ENCODE measurements around the gene ZNFX1. TPM values are rescaled to one million over a fixed set of nuclear protein-coding genes. Genes with fewer than 3 reads are reported as not detected.

ZNFX1 gene
- total RNA-seq, 3 donors from 2014 or later (not counting 1 experiment from before 2014, with no cell fraction given), result 55.8 to 58.5 (median 57.8) TPM

- Histone ChIP-seq H3K36me3 (ENCODE audit: control insufficient read depth, insufficient read depth, low read length) (peaks cover 83% of the 10 kb centered on the region), H3K27me3 (ENCODE audit: control insufficient read depth, insufficient read depth, low read length) (no peaks in the 10 kb centered on the region), H3K4me1 (ENCODE audit: control insufficient read depth, insufficient read depth, low read length) (no peaks in the 10 kb centered on the region), H3K4me3 (ENCODE audit: low read length) (no peak overlapping the region), H3K27ac (ENCODE audit: low read length) (no peak overlapping the region), H3K9me3 (ENCODE audit: control insufficient read depth, insufficient read depth, low read length) (no peaks in the 10 kb centered on the region)
- Mint-ChIP-seq H3K27me3 (ENCODE audit: low read depth in 2 of 2) (no peaks in the 10 kb centered on the region), H3K4me3 (no peak overlapping the region), H3K9me3 (no peaks in the 10 kb centered on the region), H3K4me1 (no peaks in the 10 kb centered on the region), H3K36me3 (peaks cover 40% of the 10 kb centered on the region), H3K27ac (peak overlapping the region in 1 of 2 donors; percentile 36)
- ATAC-seq, result no peak
- intact Hi-C loops (cut with micrococcal nuclease), result no loop called here
- DNase-seq, result no peak
- 93% methylated on average over 5 of the region's 6 CpGs for WGBS (ENCODE audit: insufficient coverage)
- no peak for TF ChIP-seq CTCF (IDR thresholded peaks at IDR 0.05)
Measured at GRCh38 chr20:49256261-49256660, 21.6 kb downstream of the ZNFX1 start.

GRCh38 chr20:49252556-49253350, 25.1 kb downstream of the ZNFX1 start:
- no peaks in the 10 kb centered on the region for H3K4me1 ChIP-seq (ENCODE audit: control insufficient read depth, insufficient read depth, low read length)
- Mint-ChIP-seq H3K4me1 (peaks cover 0 to 4% of the 10 kb centered on the region in 2 donors), H3K36me3 (peaks cover 36% of the 10 kb centered on the region), H3K9me3 (no peaks in the 10 kb centered on the region), H3K4me3 (no peak overlapping the region), H3K27ac (no peak overlapping the region), H3K27me3 (ENCODE audit: low read depth in 2 of 2) (no peaks in the 10 kb centered on the region)
- H3K36me3 ChIP-seq (ENCODE audit: control insufficient read depth, insufficient read depth, low read length), result peaks cover 87% of the 10 kb centered on the region
- H3K27ac ChIP-seq (ENCODE audit: low read length), result no peak overlapping the region
- TF ChIP-seq CTCF (IDR thresholded peaks at IDR 0.05), result no peak
- 94% methylated on average over 5 of the region's 6 CpGs for WGBS (ENCODE audit: insufficient coverage)
- no peaks in the 10 kb centered on the region for H3K27me3 ChIP-seq (ENCODE audit: control insufficient read depth, insufficient read depth, low read length)
- H3K4me3 ChIP-seq (ENCODE audit: low read length), result no peak overlapping the region
- ATAC-seq (no peak), DNase-seq (no peak)
- no peaks in the 10 kb centered on the region for H3K9me3 ChIP-seq (ENCODE audit: control insufficient read depth, insufficient read depth, low read length)
- intact Hi-C loops (cut with micrococcal nuclease), result no loop called here

GRCh38 chr20:49248879-49249665, 28.8 kb downstream of the ZNFX1 start:
- no peak overlapping the region for H3K4me3 Mint-ChIP-seq
- Histone ChIP-seq H3K27ac (ENCODE audit: low read length) (no peak overlapping the region), H3K4me1 (ENCODE audit: control insufficient read depth, insufficient read depth, low read length) (no peaks in the 10 kb centered on the region), H3K4me3 (ENCODE audit: low read length) (no peak overlapping the region), H3K27me3 (ENCODE audit: control insufficient read depth, insufficient read depth, low read length) (no peaks in the 10 kb centered on the region), H3K36me3 (ENCODE audit: control insufficient read depth, insufficient read depth, low read length) (peaks cover 81% of the 10 kb centered on the region), H3K9me3 (ENCODE audit: control insufficient read depth, insufficient read depth, low read length) (no peaks in the 10 kb centered on the region)
- H3K36me3 Mint-ChIP-seq, result peaks cover 10% of the 10 kb centered on the region
- DNase-seq, result no peak
- intact Hi-C loops (cut with micrococcal nuclease), result no loop called here
- H3K9me3 Mint-ChIP-seq, result no peaks in the 10 kb centered on the region
- no peak for ATAC-seq
- H3K27me3 Mint-ChIP-seq (ENCODE audit: low read depth in 2 of 2), result no peaks in the 10 kb centered on the region
- H3K27ac Mint-ChIP-seq, result no peak overlapping the region
- no peak for TF ChIP-seq CTCF (IDR thresholded peaks at IDR 0.05)
- WGBS (ENCODE audit: insufficient coverage), result 96% methylated on average over 18 of the region's 18 CpGs
- H3K4me1 Mint-ChIP-seq, result peaks cover 0 to 8% of the 10 kb centered on the region in 2 donors

Data from natural killer cell (primary cell).